DMS 273 (cell line): ENCODE data around the gene RXFP1.

Experiments
- DNase-seq: peaks from one replicate; lab custom pipeline; 2025; ENCODE audit not compliant: unreplicated experiment; lab: John Stamatoyannopoulos, UW

RXFP1 gene

GRCh38 chr4:158521484-158522088, at the start of gene RXFP1:
Gene RXFP1, plus strand, starts transcription at chr4:158521882. Its CDS starts 95 bp downstream, at chr4:158521977.
- DNase-seq = no peak

- DNase-seq = no peak
These were observed 39.9 kb upstream of the RXFP1 start for GRCh38 chr4:158481811-158482210.

GRCh38 chr4:158484173-158484885, 37.4 kb upstream of the RXFP1 start:
- DNase-seq = no peak

GRCh38 chr4:158490629-158491028, 31.1 kb upstream of the RXFP1 start:
- DNase-seq = no peak

GRCh38 chr4:158492391-158492790, 29.3 kb upstream of the RXFP1 start:
- DNase-seq = no peak

- DNase-seq = peak; percentile 32
These were observed 25.5 kb upstream of the RXFP1 start for GRCh38 chr4:158496030-158496741.

- DNase-seq = no peak
These were observed 21.6 kb upstream of the RXFP1 start for GRCh38 chr4:158500054-158500453.

- DNase-seq = no peak
These were observed 8.4 kb upstream of the RXFP1 start for GRCh38 chr4:158513256-158513655.

GRCh38 chr4:158519226-158519625, 2.5 kb upstream of the RXFP1 start:
- no peak for DNase-seq

GRCh38 chr4:158523990-158524535, 2.4 kb downstream of the RXFP1 start:
- DNase-seq = no peak

- DNase-seq = no peak
These were observed 5.8 kb downstream of the RXFP1 start for GRCh38 chr4:158527516-158527915.

- no peak for DNase-seq
These were observed 7.8 kb downstream of the RXFP1 start for GRCh38 chr4:158529505-158529904.

- no peak for DNase-seq
These were observed 8.7 kb downstream of the RXFP1 start for GRCh38 chr4:158530381-158530780.

- no peak for DNase-seq
These were observed 9.2 kb downstream of the RXFP1 start for GRCh38 chr4:158530898-158531297.

GRCh38 chr4:158532556-158533231, 11.0 kb downstream of the RXFP1 start:
- no peak for DNase-seq

- no peak for DNase-seq
These were observed 13.0 kb downstream of the RXFP1 start for GRCh38 chr4:158534727-158535126.

- DNase-seq = no peak
These were observed 13.5 kb downstream of the RXFP1 start for GRCh38 chr4:158535130-158535614.

GRCh38 chr4:158536833-158537232, 15.2 kb downstream of the RXFP1 start:
- no peak for DNase-seq

GRCh38 chr4:158538176-158538575, 16.5 kb downstream of the RXFP1 start:
- DNase-seq = no peak

GRCh38 chr4:158538911-158539310, 17.2 kb downstream of the RXFP1 start:
- no peak for DNase-seq
